IMR-90 (cell line): Measurements from ENCODE around the gene MAPK8IP3. TPM values are rescaled to one million over a fixed set of nuclear protein-coding genes. Genes with fewer than 3 reads are reported as not detected.
A peak's percentile ranks its signal among the peaks of the same experiment; 100 is the strongest.

Experiments
- ATAC-seq: fragments of 200-7000 bp; cut with Tn5 transposase; 2 replicates; pipeline ENCODE4 v1.9.1; 2020; ENCODE audit warnings: low read depth, mild to moderate bottlenecking, moderate library complexity
- BruUV-seq: library from RNA; stranded (reverse); fragments of 400-500 nt; replicated peaks from 2 replicates; lab custom pipeline; 2021; lab: Mats Ljungman, UMichigan
- CTCF ChIA-PET: fragments of 300-600 bp; formaldehyde crosslinking; extraction: SDS; loops from one replicate; lab custom pipeline; 2021; ENCODE audit warnings: antibody characterized with exemption; lab: Yijun Ruan, JAX
- POLR2A ChIA-PET: fragments of 300-600 bp; sonication (Branson Sonifier 250); formaldehyde crosslinking; loops from one replicate; lab custom pipeline; 2022; ENCODE audit warnings: antibody characterized with exemption; ENCODE audit not compliant: unreplicated experiment; lab: Charles Lee
- DNase-seq: peaks from one replicate; pipeline ENCODE4 v3.0.0; 2013
- H2AFZ ChIP-seq: replicated peaks from 2 replicates; pipeline ENCODE3; 2013; ENCODE audit warnings: low read length, mild to moderate bottlenecking; ENCODE audit not compliant: poor library complexity
- H2AK5ac ChIP-seq: 2 replicates; pipeline ENCODE4 v1.6.1; 2013; ENCODE audit warnings: low read depth, low read length, inconsistent platforms
- H2AK9ac ChIP-seq: replicated peaks from 2 replicates; pipeline ENCODE3; 2013; ENCODE audit warnings: mild to moderate bottlenecking, low read depth, low read length, moderate library complexity; ENCODE audit not compliant: poor library complexity
- H2BK120ac ChIP-seq: 2 replicates; pipeline ENCODE4 v1.6.1; 2013; ENCODE audit warnings: low read depth, low read length, inconsistent platforms
- H2BK15ac ChIP-seq: 3 replicates; pipeline ENCODE4 v1.6.1; 2013; ENCODE audit warnings: low read depth, low read length, inconsistent platforms
- H2BK20ac ChIP-seq: 2 replicates; pipeline ENCODE4 v1.6.1; 2013; ENCODE audit warnings: low read depth, mild to moderate bottlenecking, inconsistent platforms, low read length, moderate library complexity
- H2BK5ac ChIP-seq: 2 replicates; pipeline ENCODE4 v1.6.1; 2013; ENCODE audit warnings: mild to moderate bottlenecking, low read depth, low read length, inconsistent platforms; ENCODE audit not compliant: poor library complexity, severe bottlenecking
- H3K14ac ChIP-seq: replicated peaks from 2 replicates; pipeline ENCODE4 v1.6.1; 2013; ENCODE audit warnings: low read depth, low read length, inconsistent platforms
- H3K18ac ChIP-seq: 2 replicates; pipeline ENCODE4 v1.6.1; 2013; ENCODE audit warnings: low read depth, low read length, control low read depth
- H3K23ac ChIP-seq: 2 replicates; pipeline ENCODE4 v1.6.1; 2013; ENCODE audit warnings: low read depth, low read length, inconsistent platforms
- H3K27ac ChIP-seq: 2 replicates; pipeline ENCODE4 v1.5.1; 2013; ENCODE audit warnings: mild to moderate bottlenecking, control low read depth, low read length; ENCODE audit not compliant: insufficient read depth
- H3K27me3 ChIP-seq: 2 replicates; pipeline ENCODE4 v1.6.1; 2013; ENCODE audit warnings: low read length; ENCODE audit not compliant: control insufficient read depth, insufficient read depth
- H3K36me3 ChIP-seq: 2 replicates; pipeline ENCODE4 v1.6.1; 2013; ENCODE audit warnings: low read length, mixed read lengths; ENCODE audit not compliant: control insufficient read depth, insufficient read depth
- H3K4ac ChIP-seq: 2 replicates; pipeline ENCODE4 v1.6.1; 2013; ENCODE audit warnings: low read depth, low read length, inconsistent platforms
- H3K4me1 ChIP-seq: 2 replicates; pipeline ENCODE4 v1.6.1; 2013; ENCODE audit warnings: low read length, mixed read lengths; ENCODE audit not compliant: control insufficient read depth, insufficient read depth
- H3K4me2 ChIP-seq: 2 replicates; pipeline ENCODE4 v1.6.1; 2013; ENCODE audit warnings: low read depth, mild to moderate bottlenecking, control low read depth, low read length, moderate library complexity
- H3K4me3 ChIP-seq: 2 replicates; pipeline ENCODE4 v1.5.1; 2013; ENCODE audit warnings: low read depth, mild to moderate bottlenecking, control low read depth, low read length, moderate library complexity; ENCODE audit not compliant: insufficient read depth
- H3K56ac ChIP-seq: 2 replicates; pipeline ENCODE4 v1.6.1; 2013; ENCODE audit warnings: low read length, inconsistent platforms; ENCODE audit not compliant: insufficient read depth; ENCODE audit errors: extremely low read depth
- H3K79me1 ChIP-seq, 2 experiments: 2 replicates each; pipeline ENCODE4 v1.6.1; 2013; ENCODE audit warnings: low read length in 2 of 2, inconsistent platforms in 1 of 2, low read depth in 1 of 2
- H3K9ac ChIP-seq: 2 replicates; pipeline ENCODE4 v1.6.1; 2013; ENCODE audit warnings: low read depth, low read length, control low read depth
- H3K9me1 ChIP-seq: 2 replicates; pipeline ENCODE4 v1.6.1; 2013; ENCODE audit warnings: low read length, inconsistent platforms; ENCODE audit not compliant: insufficient read depth
- H3K9me3 ChIP-seq: 2 replicates; pipeline ENCODE4 v1.6.1; 2013; ENCODE audit warnings: low read length; ENCODE audit not compliant: control insufficient read depth, insufficient read depth
- H4K20me1 ChIP-seq: 2 replicates; pipeline ENCODE4 v1.6.1; 2013; ENCODE audit warnings: low read length, inconsistent platforms; ENCODE audit not compliant: insufficient read depth
- H4K5ac ChIP-seq: 2 replicates; pipeline ENCODE4 v1.6.1; 2013; ENCODE audit warnings: mild to moderate bottlenecking, low read depth, low read length, control low read depth
- H4K8ac ChIP-seq, 2 experiments: 2 replicates each; pipeline ENCODE4 v1.6.1; 2013; ENCODE audit warnings: low read depth in 2 of 2, low read length in 2 of 2, control low read depth in 1 of 2, inconsistent platforms in 1 of 2
- H4K91ac ChIP-seq: 2 replicates; pipeline ENCODE4 v1.6.1; 2013; ENCODE audit warnings: low read depth, low read length, inconsistent platforms; ENCODE audit not compliant: insufficient read depth
- POLR2A ChIP-seq: IDR thresholded peaks from 2 replicates; pipeline ENCODE4 v1.6.1; 2012; ENCODE audit warnings: mild to moderate bottlenecking, low read depth, low read length
- WGBS, 2 experiments: methylation state at CpG; one replicate each; pipeline versions ENCODE4 v1.1.5 to v1.1.7; 2013; ENCODE audit warnings: missing lambda C conversion rate in 2 of 2; ENCODE audit not compliant: insufficient read length in 1 of 2; ENCODE audit errors: extremely low coverage in 2 of 2; 5-methylcytosine and 5-hydroxymethylcytosine counted together
- dilution Hi-C: fragments of 300-500 bp; cut with HindIII; formaldehyde crosslinking; loops from one replicate; pipeline ENCODE4 v1.14.3; 2018; ENCODE audit warnings: low sequenced_read_pairs; ENCODE audit not compliant: unreplicated experiment
- in situ Hi-C: fragments of 300-500 bp; cut with MboI; formaldehyde crosslinking; loops from 3 replicates; pipeline ENCODE4 v1.14.3; 2019; ENCODE audit warnings: low sequenced_read_pairs, inconsistent platforms, mixed read lengths
- intact Hi-C: fragments of 100-400 bp; cut with micrococcal nuclease; formaldehyde crosslinking; loops from 2 replicates; pipeline ENCODE4 v1.10.0; 2022
- polyA plus RNA-seq, 3 experiments: library from polyadenylated mRNA; depleted of rRNA; stranded (reverse); fragments of >200 nt; gene quantifications; 2 replicates each; pipeline ENCODE4 v1.2.3, GENCODE V29; 2012; ENCODE audit warnings: low replicate concordance in 1 of 3
- total RNA-seq: library from RNA; depleted of rRNA; stranded (reverse); fragments of >200 nt; gene quantifications from 2 replicates; pipeline ENCODE4 v1.2.3, GENCODE V29; 2012

The MAPK8IP3 gene
- total and polyA plus RNA-seq, 2 of the 4 experiments (the other 2 are of a cell fraction), result 17.0 to 69.1 TPM

GRCh38 chr16:1749152-1750117 is 43.4 kb downstream of the MAPK8IP3 start:
- Histone ChIP-seq H2AK9ac (no peak overlapping the region), H3K4ac (no peak overlapping the region), H3K27me3 (no peaks in the 10 kb centered on the region), H4K5ac (no peak overlapping the region), H4K91ac (no peak overlapping the region), H4K8ac (no peak overlapping the region), H2BK120ac (no peak overlapping the region), H3K4me3 (no peak overlapping the region), H2BK20ac (no peak overlapping the region), H3K4me2 (no peak overlapping the region), H3K56ac (no peak overlapping the region), H3K14ac (no peak overlapping the region), H3K79me1 (peaks cover 15 to 41% of the 10 kb centered on the region in 2 experiments; a peak in 2 of 4 replicates), H3K36me3 (peaks cover 61% of the 10 kb centered on the region), H3K9ac (no peak overlapping the region), H2AFZ (no peak overlapping the region), H2BK15ac (no peak overlapping the region), H2AK5ac (no peak overlapping the region), H3K23ac (no peak overlapping the region), H3K27ac (no peak overlapping the region), H3K18ac (no peak overlapping the region), H2BK5ac (no peak overlapping the region), H3K4me1 (peaks cover 2% of the 10 kb centered on the region; the same call in 1 of the 2 replicates), H3K9me3 (no peaks in the 10 kb centered on the region), H4K20me1 (peaks cover 13% of the 10 kb centered on the region; the same call in 1 of the 2 replicates), H3K9me1 (peaks cover 6% of the 10 kb centered on the region; the same call in 1 of the 2 replicates)
- DNase-seq, result peak; percentile 25
- BruUV-seq, result no TSS peak
- POLR2A ChIA-PET, result no interaction called here
- WGBS, 2 experiments, result 90% methylated on average over 9 of the region's 29 CpGs; no CpG with 5 or more reads in 1 of the 2 experiments
- CTCF ChIA-PET, result no interaction called here
- intact Hi-C loops, result no loop called here
- dilution Hi-C loops, result no loop called here
- peak; percentile 22; the same call in 1 of the 2 replicates for ATAC-seq
- TF ChIP-seq POLR2A, result no peak
- in situ Hi-C loops, result no loop called here
